Measurements from ENCODE around the gene APOA1.
A peak's percentile ranks its signal among the peaks of the same experiment; 100 is the strongest.

Gene APOA1

DNA sequence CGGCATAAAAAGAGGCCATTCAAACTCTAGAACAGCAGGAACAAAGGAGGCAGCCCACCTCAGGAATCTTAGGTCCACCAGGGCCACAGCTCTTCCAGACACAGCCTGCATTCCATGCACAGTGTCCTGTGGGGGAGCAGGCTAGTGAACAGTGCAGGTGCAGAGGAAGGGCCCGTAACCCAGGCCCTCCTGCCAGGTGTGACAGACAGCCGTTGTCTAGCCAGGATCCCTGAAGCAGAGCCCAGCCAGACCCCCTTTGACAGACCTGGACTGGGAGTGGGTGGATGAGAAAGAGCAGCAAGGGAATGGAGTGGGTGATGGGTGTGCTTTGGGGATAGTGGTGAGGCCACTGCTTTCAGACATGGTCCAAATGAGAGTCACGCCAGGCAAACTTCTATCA is 48.4 kb downstream of the APOA1 start:
- in situ Hi-C loops (cut with HindIII; ENCODE audit: low sequenced_read_pairs), result no loop called here
- H3K4me3 ChIP-seq (ENCODE audit: low read depth, low read length), result no peak overlapping the region
- TF ChIP-seq CTCF (IDR thresholded peaks at IDR 0.05; ENCODE audit: low read depth, low read length, missing control alignments), result no peak
- DNase-seq (ENCODE audit: low read depth), result no peak

DNA sequence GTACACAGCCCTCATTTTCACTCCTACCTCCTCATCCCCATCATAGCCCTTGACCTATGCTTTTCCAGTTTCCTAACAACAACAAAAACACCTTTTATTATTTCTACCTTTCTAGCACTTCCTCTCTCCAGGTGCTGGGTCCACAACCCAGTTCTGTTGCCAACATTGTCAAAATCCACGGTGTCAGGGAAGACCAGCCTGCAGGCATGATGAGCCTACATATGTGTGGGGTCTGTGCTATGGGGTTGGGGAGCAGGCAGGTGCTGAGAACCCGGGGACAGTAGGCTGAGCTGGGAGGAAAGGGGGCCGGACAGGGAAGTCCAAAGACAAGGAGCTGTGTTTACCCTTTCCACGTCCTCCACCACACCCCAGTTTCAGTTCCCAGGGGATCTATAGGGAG is 48.9 kb downstream of the APOA1 start:
- no peak for DNase-seq (ENCODE audit: low read depth)
- in situ Hi-C loops (cut with HindIII; ENCODE audit: low sequenced_read_pairs), result no loop called here
- peak overlapping the region; percentile 78 for H3K4me3 ChIP-seq (ENCODE audit: low read depth, low read length)
- TF ChIP-seq CTCF (IDR thresholded peaks at IDR 0.05; ENCODE audit: low read depth, low read length, missing control alignments), result no peak

DNA sequence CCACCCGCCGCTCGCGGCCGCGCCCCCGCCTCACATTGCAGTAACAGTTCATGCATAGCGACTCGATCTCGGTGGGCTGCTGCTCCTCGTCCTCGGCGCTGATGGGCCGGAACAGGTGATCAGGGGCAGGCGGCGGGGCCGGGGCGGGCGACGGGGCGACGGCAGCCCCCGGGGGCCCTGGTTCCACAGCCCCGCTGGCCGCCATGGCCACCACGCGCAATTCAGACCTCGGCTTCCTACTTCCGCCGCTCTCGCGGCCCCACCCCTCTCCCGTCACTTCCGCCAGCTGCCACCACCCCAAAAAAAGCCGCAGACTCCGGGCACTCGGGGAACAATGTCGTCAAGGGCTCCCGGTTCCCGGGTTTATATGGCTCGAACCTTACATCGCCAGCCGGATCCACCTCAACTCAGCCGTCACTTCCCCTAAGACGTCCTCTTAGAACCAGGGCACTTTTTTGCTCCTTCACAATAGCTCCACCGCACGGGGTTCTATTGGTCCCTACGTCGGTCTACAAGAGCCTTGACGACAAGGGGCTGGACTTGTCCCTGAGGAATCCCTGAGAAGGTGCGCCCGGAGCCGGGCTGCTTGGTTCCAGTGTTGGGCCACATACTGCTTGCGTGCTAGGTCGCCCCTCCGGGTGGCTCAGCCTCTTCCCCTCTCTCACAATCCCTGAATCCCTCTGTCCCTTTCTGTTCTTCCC is 49.5 kb downstream of the APOA1 start, which contains the start of gene ZPR1:
Gene ZPR1 (minus strand): TSS at position 238 of the 701 bp plus-strand sequence. CDS start 33 bp downstream, at position 205.
- no peak for DNase-seq (ENCODE audit: low read depth)
- peak within 1 kb of the TSS; percentile 78 for H3K4me3 ChIP-seq (ENCODE audit: low read depth, low read length)
- no peak for TF ChIP-seq CTCF (IDR thresholded peaks at IDR 0.05; ENCODE audit: low read depth, low read length, missing control alignments)
- in situ Hi-C loops (cut with HindIII; ENCODE audit: low sequenced_read_pairs), result no loop called here

- TF ChIP-seq CTCF (IDR thresholded peaks at IDR 0.05; ENCODE audit: low read depth, low read length, missing control alignments), result no peak
- no peak for DNase-seq (ENCODE audit: low read depth)
- in situ Hi-C loops (cut with HindIII; ENCODE audit: low sequenced_read_pairs), result no loop called here
- H3K4me3 ChIP-seq (ENCODE audit: low read depth, low read length), result peak overlapping the region; percentile 78
Measured at GRCh38 chr11:116787436-116787785, 50.0 kb downstream of the APOA1 start.

DNA sequence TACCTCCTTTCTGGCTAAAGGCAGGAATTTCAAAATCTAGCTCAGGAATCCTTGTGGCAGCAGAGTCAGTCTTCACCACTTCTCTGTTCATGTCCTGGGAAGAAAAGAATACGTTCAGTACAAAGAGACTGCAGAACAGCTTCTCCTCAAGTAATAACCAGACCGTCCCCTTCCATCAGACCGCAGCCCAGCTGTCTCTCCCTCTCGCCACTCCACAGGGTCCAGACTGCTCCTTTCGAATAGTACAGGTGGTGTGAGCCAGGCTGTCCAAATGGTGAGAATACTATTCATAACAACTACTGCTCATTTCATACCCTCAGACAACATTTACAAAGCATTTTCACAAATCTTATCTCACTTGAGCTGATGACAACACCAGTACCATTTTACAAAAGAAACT is 50.5 kb downstream of the APOA1 start:
- no peak for DNase-seq (ENCODE audit: low read depth)
- no peak for TF ChIP-seq CTCF (IDR thresholded peaks at IDR 0.05; ENCODE audit: low read depth, low read length, missing control alignments)
- H3K4me3 ChIP-seq (ENCODE audit: low read depth, low read length), result peak overlapping the region; percentile 78
- in situ Hi-C loops (cut with HindIII; ENCODE audit: low sequenced_read_pairs), result no loop called here

GRCh38 chr11:116786326-116786725 is 51.1 kb downstream of the APOA1 start:
- in situ Hi-C loops (cut with HindIII; ENCODE audit: low sequenced_read_pairs), result no loop called here
- no peak overlapping the region for H3K4me3 ChIP-seq (ENCODE audit: low read depth, low read length)
- no peak for TF ChIP-seq CTCF (IDR thresholded peaks at IDR 0.05; ENCODE audit: low read depth, low read length, missing control alignments)
- DNase-seq (ENCODE audit: low read depth), result no peak

Data from astrocyte of the cerebellum (primary cell).